IPS-NIHi7 (cell line): ENCODE data around the gene NAPEPLD.
"Not testable (repeated sequence)": the region's sequence is repeated elsewhere in the genome, so short reads cannot be mapped to it uniquely, and the experiment has no call there.

Source experiments
- DNase-seq: peaks from one replicate; pipeline ENCODE4 v3.0.0; 2012; ENCODE audit warnings: mixed read lengths; ENCODE audit errors: extremely low spot score

Gene NAPEPLD

DNA sequence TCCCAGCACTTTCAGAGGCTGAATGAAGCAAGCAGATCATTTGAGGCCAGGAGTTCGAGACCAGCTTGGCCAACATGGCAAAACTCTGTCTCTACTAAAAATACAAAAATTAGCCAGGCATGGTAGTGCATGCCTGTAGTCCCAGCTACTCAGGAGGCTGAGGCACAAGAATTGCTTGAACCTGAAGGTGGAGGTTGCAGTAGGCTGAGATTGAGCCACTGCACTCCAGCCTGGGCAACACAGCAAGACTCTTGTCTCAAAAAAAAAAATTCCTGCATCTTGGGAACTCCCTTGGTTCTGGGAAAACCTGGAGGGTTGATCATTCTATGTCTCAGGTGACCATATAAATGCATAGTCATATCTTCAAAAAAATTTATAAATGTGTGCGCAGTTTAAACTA is 4.1 kb downstream of the NAPEPLD start:
- DNase-seq: not testable (repeated sequence)

GRCh38 chr7:103143868-103144267 is 5.0 kb downstream of the NAPEPLD start:
- DNase-seq: no peak

GRCh38 chr7:103142494-103142893 is 6.4 kb downstream of the NAPEPLD start:
- no peak for DNase-seq

DNA sequence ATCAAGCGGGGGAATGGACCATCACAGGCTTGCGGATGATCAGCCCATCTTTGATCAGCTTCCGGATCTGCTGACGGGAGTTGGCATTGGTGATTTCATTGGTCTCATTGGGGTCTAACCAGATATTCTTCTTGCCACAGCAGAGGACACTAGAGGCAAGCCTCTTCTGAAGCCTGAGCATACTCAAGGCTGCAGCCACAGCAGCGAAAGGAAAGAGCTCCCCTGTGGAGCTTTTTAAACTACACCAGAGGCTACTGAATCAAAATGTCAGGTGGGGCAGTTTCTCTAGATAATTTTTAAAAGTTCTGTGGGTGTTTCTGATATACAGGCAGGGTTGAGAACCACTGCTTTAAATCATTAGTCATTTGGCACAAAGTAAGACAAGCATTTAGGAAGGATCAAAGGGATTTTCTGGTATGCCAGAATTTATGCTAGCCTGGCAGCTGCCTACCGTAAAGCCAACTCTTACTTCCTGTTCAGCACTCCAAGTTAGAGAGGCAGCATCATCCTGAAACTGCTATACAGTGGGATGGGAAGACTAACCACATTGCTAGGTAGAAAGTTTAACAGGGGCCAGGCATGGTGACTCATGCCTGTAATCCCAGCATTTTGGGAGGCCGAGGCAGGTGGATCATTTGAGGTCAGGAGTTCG is 7.0 kb downstream of the NAPEPLD start:
- DNase-seq: no peak

GRCh38 chr7:103140685-103141084 is 8.2 kb downstream of the NAPEPLD start:
- DNase-seq: no peak

GRCh38 chr7:103140061-103140460 is 8.8 kb downstream of the NAPEPLD start:
- DNase-seq: no peak

- DNase-seq: no peak
Observed at GRCh38 chr7:103134836-103135554, 13.9 kb downstream of the NAPEPLD start.

- no peak for DNase-seq
Observed at GRCh38 chr7:103132995-103133688, 15.8 kb downstream of the NAPEPLD start.

- no peak for DNase-seq
Observed at GRCh38 chr7:103130901-103131624, 17.8 kb downstream of the NAPEPLD start.

DNA sequence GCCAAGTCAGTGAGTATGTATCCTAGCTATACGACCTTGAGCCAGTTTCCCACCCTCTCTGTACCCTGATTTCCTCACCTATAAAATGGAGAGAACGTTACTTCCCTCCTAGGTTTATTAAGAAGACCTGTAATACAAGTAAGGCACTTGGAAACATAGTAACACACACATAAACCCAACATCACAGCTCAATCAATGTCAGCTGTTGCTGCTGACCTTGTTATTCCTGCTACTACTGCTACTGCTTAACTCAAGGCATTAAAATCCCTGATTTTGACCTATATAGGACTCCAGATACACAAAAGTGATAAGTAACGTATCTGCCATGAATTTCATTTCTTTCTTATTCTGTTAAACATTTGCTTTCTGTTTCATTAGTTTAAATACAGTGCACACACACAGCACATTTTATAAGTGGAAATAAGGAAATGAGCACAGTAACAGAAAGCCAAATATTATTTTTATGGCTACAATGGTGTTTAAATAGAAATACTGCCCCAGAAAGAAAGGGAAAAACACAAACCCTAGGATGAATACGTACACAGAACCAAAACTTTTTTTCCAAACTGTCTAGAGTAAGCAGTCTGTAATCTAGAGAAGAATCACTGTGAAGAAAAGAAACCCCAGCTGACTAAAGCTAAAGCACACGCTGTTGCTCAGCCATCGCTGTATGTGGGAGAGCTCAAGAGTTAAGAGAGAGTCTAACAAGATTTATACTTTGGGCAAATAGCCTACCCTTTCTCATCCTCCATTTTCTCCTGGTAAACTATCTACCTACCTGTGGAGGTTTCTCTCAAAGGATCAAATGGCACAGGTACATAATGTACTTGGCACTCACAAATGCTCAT is 19.0 kb downstream of the NAPEPLD start:
- DNase-seq: no peak

DNA sequence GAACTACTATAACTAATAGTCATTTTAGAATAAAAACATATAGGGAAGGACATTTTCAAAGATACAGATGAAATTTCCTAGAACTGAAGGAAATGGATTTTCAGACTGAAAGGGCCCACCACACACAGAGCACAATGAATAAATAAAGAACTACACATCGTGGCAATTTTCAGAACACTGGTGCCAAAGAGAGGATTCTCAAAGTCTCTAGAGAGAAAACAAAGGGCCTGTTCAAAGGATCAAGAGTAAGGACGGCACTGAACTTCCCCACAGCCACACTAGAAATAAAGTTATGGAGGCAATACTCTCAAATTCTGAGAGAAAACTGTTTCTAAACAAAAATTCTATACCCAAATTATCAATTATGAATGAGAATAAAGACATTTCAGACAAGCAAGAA is 21.9 kb downstream of the NAPEPLD start:
- DNase-seq: no peak

- no peak for DNase-seq
Observed at GRCh38 chr7:103124429-103124979, 24.4 kb downstream of the NAPEPLD start.

- DNase-seq: no peak
Observed at GRCh38 chr7:103123529-103123928, 25.4 kb downstream of the NAPEPLD start.

DNA sequence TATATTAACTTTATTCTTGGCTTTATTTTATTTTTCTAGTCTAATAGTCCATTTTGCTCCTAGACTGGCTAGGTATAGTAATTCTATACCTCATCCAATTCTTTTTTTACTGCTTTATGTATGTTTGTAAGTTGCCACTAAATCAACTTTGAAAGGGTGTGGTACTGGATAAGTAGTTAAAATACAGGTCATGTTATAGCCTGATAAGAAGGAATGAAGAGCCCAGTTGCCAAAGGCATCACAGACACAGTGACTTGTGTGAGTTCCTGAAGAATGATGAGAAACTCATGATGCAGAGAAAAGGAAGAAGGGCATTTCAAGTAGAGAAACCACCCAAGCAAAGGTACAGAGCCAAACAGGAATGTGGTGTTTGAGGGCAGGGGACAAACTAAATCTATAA is 27.3 kb downstream of the NAPEPLD start:
- no peak for DNase-seq

GRCh38 chr7:103120362-103120761 is 28.5 kb downstream of the NAPEPLD start:
- no peak for DNase-seq

- no peak for DNase-seq
Observed at GRCh38 chr7:103119791-103120291, 29.1 kb downstream of the NAPEPLD start.

DNA sequence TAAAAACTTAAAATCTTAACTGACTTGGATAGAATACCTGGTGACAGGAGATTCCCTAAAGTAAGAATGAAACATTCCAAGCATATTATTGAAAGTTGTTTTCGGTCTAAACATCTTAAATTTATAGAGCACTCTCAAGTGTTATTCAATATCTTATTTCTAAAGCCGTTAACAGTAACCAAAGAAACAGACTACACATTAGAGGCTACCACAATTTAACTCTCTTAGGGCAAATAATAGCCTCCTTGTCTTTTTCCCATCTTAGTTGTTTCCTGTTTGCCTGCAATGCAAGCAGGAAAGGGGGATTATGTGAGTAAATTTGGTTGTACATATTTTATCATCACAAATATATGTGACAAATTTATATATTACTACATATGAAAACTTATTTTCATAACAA is 31.4 kb downstream of the NAPEPLD start:
- no peak for DNase-seq

DNA sequence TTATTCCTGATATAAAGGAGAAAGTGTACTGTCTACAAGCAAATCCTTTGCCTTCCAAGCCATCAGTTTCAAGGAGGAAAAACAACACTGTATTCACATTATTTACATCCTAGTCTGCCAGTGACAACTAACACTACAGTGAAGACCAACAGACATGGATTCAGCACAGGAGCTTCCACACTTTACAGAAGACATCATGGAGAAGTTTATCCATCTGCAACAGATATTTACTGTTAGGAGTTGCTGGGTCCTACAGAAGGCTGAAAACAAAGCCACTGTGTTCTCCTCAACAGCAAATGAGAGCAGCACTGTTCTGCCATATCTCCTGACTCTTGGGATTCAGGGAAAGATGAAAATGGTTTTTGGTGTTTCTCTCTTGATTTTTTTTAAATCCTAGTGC is 31.9 kb downstream of the NAPEPLD start:
- no peak for DNase-seq

GRCh38 chr7:103116511-103116910 is 32.4 kb downstream of the NAPEPLD start:
- DNase-seq: no peak

- DNase-seq: no peak
Observed at GRCh38 chr7:103115771-103116170, 33.1 kb downstream of the NAPEPLD start.

GRCh38 chr7:103114576-103115008 is 34.3 kb downstream of the NAPEPLD start:
- no peak for DNase-seq
